AG09319 (cell line): ENCODE results near the gene SLC46A2.

Source experiments
- DNase-seq: peaks from one replicate; pipeline ENCODE4 v3.0.0-alpha.2; 2010; ENCODE audit warnings: low read depth; ENCODE audit errors: extremely low read depth
- CTCF ChIP-seq: IDR thresholded peaks from 2 replicates; pipeline ENCODE4 v1.5.1; 2011; ENCODE audit warnings: low read depth, mild to moderate bottlenecking, inconsistent platforms, low read length, moderate library complexity

SLC46A2 gene

DNA sequence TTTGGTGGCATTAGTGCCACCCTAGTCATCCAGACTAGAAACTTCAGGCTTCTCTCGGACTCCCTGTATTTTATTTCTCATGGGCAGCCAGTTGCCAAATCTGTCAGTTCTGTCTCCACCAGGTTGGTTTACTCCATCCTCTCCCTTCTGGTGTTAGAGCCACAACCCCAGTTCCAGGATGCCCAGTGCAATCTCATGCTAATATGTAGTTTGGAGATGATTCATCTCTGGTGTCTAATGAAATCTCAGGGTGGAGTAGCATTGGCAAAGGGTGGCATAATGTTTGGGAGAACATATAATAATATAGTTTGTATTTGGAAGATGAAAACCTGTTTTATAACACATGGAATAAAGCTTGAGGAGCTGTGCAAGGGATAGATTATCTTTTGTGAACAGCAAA lies 30.2 kb downstream of the SLC46A2 start:
- no peak for TF ChIP-seq CTCF
- no peak for DNase-seq

DNA sequence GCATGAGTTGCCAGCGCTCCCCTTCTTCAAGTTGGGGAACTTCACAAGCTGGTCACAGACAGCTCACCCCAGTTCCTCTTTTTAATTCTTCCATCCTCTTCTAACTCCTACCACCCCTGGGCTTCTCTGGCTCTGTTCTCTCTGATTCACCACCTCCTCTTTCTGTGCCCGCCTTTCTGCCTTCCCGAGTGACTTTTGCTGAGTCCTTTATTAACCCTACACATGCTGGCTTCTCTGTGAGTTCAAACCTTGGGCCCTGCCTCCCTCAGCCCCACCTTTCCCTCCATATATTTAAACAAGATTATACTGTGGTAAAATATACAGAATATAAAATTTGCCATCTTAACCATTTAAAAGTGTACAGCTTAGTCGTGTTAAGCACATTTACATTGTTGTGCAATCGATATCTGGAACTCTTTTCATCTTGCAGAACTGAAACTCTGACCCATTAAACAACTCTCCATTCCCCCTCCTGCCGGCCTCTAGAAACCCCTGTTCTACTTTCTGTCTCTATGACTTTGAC lies 32.0 kb downstream of the SLC46A2 start:
- DNase-seq = no peak
- TF ChIP-seq CTCF = no peak

GRCh38 chr9:112858005-112858404 lies 32.7 kb downstream of the SLC46A2 start:
- DNase-seq = no peak
- TF ChIP-seq CTCF = no peak

GRCh38 chr9:112856843-112857242 lies 33.8 kb downstream of the SLC46A2 start:
- TF ChIP-seq CTCF = no peak
- no peak for DNase-seq

- no peak for DNase-seq
- no peak for TF ChIP-seq CTCF
Measured at GRCh38 chr9:112856200-112856599, 34.5 kb downstream of the SLC46A2 start.

GRCh38 chr9:112854657-112855056 lies 36.0 kb downstream of the SLC46A2 start:
- DNase-seq = no peak
- TF ChIP-seq CTCF = no peak

- no peak for TF ChIP-seq CTCF
- no peak for DNase-seq
Measured at GRCh38 chr9:112853882-112854585, 36.6 kb downstream of the SLC46A2 start.
